Stimulated activated CD8-positive, alpha-beta memory T cell treated with anti-CD3 and anti-CD28 coated beads, Interleukin-12 subunit alpha, Interleukin-12 subunit beta, amount 100 ng/mL, for 4 hours (primary cell): ENCODE results near the gene P4HA3.
"Not testable (repeated sequence)": the region's sequence is repeated elsewhere in the genome, so short reads cannot be mapped to it uniquely, and the experiment has no call there.

Experiments
- DNase-seq: peaks from one replicate; pipeline ENCODE4 v3.0.0-alpha.2; 2020; ENCODE audit warnings: low read depth

The P4HA3 gene

DNA sequence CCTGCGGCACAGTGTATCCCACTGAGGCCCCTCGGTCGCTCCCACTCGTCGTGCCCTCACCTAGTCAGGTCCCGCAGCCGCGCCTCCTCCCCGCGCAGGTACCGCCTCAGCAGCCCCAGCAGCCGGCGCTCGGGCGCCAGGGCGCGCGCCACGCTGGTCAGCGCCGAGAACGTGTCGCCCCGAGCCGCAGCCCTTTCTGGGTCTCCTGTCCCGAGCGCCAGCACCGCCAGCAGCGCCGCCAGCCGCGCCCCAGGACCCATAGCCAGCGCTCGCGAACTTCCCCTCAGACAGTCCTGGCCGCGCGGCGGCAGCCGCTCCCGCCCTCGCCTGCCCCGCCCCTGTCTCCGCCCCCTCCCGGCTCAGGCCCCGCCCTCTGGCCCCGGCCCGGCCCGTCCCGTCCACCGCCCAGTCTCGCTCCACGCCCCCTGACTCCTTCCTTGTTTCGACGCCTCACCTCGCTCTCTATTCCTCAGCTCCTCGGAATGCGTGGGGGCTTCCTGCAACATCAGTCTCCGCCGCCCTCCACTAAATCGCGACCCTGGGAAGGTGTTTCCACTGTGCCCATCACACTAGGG, at the start of gene P4HA3:
P4HA3 (minus strand) TSS at position 289 of the 575 bp plus-strand sequence; CDS start at position 260, 29 bp downstream.
- peak; percentile 15 for DNase-seq

- no peak for DNase-seq
These were observed 46.0 kb upstream of the P4HA3 start for GRCh38 chr11:74357449-74357848.

DNA sequence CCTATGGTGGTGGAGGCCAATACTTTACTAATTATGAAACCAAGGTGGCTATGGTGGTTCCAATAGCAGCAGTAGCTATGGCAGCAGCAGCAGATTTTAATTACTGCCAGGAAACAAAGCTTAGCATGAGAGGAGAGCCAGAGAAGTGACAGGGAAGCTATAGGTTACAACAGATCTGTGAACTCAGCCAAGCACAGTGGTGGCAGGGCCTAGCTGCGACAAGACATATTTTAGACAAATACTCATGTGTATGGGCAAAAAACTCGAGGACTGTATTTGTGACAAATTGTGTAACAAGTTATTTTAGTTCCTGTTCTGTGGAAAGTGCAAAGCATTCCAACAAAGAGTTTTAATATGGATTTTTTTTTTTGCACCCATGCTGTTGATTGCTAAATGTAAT, 44.2 kb upstream of the P4HA3 start:
- no peak for DNase-seq

DNA sequence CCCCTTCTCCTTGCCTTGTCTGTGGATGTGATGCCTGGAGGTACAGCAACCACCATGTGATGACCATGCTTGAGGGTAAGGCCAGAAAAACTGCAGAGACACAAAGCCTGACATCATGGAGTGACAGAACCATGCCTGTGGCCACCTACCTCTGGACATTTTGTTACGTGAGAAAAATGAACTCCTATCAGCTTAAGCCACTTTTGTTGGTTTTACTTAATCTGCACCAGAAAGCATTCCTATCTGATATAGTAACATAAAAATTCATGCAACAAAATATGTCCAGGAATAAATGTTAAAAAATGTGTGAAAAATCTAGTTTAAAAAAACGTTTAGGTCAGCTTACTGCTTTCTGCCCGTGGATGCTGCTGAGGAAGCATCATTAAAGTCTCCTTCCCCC, 42.6 kb upstream of the P4HA3 start:
- no peak for DNase-seq

DNA sequence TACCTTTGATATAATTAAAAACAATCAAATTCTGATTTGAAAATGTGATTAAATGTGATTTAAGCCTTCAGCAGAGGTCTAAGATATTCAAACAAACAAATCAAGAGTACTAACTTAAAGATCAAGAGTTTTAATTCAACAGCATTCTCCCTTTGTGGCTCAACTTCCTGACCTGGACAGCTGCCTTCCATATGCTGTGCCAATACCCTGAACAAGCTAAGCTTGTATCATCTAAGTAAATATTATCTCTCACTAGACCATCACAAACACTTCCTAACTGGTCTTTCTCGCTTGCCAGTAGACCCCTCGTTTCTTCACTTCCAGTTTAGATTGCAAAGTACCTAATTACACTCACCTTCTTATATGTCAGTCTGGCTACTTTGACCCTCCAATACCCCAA, 35.9 kb upstream of the P4HA3 start:
- no peak for DNase-seq

GRCh38 chr11:74345420-74345819, 34.0 kb upstream of the P4HA3 start:
- DNase-seq: no peak

DNA sequence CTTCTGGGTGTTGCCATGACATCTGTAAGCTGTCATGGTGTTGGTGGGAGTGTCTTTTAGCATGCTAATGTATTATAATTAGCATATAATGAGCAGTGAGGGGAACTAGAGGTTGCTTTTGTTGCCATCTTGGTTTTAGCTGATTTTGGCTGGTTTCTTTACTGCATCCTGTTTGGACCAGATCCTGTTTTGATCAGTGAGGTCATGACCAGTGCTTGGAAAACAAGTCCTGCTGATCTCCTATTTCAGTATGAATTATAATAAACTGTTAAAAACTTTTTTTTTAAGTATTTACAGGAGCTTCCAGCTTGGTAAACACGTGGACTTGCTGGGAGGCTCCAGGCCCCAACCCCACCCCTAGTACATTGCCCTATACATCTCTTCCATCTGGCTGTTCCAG, 30.5 kb upstream of the P4HA3 start:
- no peak for DNase-seq

DNA sequence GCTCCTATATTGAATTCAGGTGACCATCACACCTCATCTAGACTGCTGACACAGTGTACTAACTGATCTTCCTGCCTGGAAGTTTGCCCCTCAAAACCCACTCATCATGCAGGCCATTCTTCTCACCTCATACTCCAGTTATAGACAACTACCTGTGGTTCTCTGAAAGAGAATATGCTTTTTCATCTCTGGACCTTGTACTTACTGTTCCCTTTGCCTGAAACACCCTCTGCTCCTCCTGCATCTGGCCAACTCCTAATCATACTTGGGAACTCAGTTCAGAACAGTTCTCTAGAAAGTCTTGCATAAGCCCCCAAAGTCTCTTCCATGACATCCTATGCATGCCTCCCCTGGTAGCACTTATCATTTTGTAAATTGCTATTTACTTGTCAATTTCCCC, 28.2 kb upstream of the P4HA3 start:
- no peak for DNase-seq

DNA sequence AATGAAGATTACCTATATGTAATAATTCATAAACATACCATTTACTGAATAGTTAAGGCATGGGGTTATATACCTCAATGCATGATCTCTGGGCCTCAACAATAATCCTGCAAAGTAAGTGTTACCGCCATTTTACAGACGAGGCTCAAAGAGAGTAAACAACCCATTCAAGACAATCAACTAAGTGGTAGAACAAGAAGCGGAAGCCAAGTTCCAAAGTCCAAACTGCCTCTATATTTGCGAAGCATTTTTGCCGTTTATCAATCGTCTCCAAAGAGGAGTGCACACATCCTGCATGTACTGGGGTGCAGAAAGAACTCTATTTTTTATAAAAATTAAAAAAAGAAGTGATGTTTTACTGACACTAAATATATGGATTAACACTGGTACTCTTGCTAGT, 27.5 kb upstream of the P4HA3 start:
- no peak for DNase-seq

GRCh38 chr11:74333193-74333592, 21.8 kb upstream of the P4HA3 start:
- DNase-seq: no peak

DNA sequence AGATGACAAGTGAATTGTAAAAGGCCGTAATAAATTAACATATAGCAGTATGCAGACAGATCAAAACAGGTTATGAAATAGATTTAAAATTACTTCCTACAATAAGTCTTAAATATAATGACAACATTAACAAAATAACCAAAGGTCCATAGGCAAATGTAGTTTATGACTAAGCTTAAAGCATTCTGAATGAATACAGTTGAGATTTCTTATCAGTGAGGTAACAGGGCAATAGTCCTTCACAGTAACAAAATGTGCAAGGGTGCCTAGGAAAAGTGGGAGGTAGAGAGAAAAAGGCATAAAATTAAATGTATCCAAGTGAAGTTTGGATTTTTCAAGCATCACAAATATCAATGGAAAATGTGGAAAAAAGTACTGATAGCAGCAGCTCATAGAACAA, 20.9 kb upstream of the P4HA3 start:
- no peak for DNase-seq

DNA sequence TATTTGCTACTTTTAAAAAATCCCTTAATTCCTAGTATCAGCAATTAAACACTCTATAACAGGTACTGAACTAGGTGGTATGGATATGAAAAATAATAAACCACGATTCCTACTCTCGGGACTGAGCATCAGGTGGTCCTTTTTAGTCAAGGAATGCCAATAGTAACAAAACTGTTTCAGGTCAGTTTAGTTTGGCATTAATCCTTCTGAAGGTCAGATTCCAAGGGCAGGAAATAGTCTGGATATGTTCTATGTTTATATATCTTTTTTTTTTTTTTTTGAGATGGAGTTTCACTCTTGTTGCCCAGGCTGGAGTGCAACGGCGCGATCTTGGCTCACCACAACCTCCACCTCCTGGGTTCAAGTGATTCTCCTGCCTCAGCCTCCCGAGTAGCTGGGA, 19.6 kb upstream of the P4HA3 start:
- DNase-seq: not testable (repeated sequence)

DNA sequence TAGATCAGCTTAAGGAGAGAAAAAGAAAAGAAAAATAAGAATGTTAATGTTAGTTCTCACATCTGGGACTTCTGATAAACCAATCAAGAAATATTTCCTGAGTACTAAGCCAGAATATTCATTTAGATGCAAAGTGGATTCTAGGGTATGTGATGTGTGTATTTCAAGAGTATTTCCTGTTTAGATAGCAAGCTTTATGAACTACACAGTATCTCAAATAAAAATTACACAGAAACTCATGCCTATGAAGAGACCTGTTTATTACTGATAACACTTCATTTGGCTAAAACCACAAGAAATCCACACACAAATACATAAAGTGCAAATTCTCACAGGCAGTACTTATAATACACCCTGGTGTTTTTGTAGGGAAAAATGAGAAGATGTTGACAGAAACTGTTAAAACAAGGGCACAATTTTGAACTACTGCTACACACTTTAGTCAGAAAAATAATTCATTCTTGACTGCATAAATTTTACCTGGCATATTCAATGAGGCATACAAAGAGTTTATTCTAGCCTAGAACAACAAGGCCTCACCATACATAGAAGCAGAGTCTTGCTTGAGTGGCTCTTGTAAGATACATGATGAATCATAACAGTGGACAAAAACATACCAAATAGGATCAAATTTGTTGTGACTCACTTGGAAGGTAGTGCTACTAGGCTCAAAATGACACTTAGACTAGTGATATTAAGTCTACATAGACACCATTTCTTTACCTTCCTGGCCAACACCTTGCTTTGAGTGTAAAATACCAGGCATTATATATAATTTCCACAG, 18.8 kb upstream of the P4HA3 start:
- no peak for DNase-seq

- no peak for DNase-seq
These were observed 15.6 kb upstream of the P4HA3 start for GRCh38 chr11:74327076-74327475.

- no peak for DNase-seq
These were observed 15.2 kb upstream of the P4HA3 start for GRCh38 chr11:74326665-74327064.

- no peak for DNase-seq
These were observed 14.5 kb upstream of the P4HA3 start for GRCh38 chr11:74325649-74326645.

- no peak for DNase-seq
These were observed 11.2 kb upstream of the P4HA3 start for GRCh38 chr11:74322667-74323066.

DNA sequence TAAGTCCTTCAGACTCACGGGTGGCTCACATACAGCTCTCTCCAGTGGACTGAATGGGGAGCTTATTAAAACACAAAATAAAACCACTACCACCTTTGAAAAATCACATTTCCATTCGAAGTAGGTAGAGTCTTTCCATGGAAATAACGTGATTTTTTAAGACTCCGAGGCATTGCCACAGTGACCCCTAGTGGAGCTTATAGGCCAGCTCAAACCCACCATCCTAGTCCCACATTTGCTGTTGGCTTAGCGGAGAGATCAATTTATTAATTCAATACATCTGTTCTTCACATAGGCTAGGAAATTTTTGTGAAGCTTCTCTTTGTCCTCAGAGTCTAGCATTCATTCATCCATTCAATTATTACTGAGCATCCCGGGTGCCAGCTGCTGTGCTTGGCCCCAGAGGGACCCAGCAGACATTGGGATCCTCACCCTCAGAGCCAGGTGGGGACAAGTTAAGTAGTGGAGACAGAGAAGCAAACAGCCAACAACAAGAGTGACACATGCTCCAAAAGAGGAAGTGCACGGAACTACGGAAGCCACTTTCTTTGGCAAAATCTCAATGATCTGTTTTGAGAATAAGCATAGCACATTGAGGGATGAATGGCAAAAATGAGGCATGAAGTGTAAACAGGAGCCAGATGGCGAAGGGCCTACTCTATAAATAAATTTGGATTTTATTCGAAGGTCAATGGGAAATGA, 10.2 kb upstream of the P4HA3 start:
- no peak for DNase-seq

DNA sequence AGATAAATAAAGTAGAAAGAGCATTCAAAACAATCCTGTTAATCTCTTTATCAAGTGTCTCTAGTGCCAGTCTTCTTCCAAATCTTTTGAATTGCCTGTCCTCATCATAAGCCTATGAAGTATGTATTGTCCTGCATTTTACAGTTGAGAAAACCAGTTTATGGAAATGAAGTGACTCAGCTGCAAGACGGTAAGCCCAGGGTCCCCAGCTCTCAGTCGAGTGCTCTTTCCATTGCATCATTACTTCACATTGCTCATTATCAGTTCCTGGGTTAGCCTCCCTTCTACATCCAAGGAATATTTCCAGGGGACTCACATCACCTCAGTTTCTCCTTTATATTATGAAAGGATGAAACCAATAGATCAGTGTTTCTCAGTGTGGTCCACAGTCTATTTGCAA, 9.1 kb upstream of the P4HA3 start:
- DNase-seq: no peak

DNA sequence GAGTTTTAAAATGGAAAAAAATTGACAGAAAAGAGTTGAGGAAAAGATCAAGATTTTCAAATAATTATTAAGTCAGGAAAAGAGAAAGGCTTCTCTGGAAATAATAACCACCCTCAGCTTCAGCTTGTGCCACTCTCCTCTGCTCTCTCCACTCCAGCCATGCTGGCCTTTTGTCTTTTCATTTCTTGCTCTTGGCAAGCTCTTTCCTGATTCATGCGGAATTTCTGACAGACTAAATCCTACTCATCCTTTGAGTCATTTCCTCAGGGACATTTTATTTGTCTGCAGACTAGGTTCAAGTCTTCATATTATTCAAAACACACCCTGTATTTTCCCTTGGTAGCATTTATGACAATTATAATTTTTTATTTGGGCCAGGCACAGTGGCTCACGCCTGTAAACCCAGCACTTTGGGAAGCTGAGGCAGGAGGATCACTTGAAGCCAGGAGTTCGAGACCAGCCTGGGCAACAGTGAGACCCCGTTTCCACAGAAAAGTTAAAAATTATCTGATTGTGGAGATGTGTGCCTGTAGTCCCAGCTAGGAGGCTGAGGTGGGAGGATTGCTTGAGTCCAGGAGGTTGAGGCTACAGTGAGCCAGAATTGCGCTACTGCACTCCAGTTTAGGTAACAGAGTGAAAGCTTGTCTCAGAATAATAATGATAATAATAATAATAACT, 7.8 kb upstream of the P4HA3 start:
- no peak for DNase-seq

DNA sequence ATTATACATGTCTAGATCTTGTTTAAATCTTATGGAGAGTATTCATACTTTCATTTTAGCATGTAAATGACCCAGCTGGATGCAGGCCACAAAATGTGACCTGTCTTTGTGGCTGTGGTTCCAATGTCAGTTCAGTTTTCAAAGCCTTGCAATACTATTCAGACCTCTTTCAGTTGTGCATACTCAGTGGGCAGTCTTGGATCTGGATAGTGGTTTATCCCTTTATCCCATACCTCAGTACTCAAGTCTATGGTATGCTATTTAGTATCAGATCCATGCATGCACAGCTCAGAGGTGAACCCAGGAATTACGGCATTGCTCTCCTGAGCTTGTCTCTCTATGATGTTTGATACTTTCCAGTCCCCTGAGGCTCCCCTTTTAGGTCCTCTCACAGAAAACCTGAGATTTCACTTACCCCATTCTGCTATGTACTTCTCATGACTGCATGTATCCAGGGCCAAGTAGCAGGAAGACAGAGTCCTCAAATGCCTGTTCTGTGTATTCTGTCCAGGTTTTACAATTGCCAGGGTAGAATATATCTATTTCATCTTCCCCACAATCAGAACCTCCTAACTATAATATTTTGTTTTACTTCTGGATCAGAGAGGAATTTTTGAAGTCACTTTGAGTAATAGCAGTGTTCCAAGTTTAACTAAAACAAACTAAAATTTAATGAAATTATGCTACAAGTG, 6.9 kb upstream of the P4HA3 start:
- no peak for DNase-seq
